ENCODE measurements around the gene STAB1. TPM values are rescaled to one million over a fixed set of nuclear protein-coding genes. Genes with fewer than 3 reads are reported as not detected.

The STAB1 gene
- total and polyA plus RNA-seq, 2 of the 13 experiments (the other 11 are each of a cell fraction or from before 2014, with no cell fraction given), result 0.09 to 0.34 TPM

DNA sequence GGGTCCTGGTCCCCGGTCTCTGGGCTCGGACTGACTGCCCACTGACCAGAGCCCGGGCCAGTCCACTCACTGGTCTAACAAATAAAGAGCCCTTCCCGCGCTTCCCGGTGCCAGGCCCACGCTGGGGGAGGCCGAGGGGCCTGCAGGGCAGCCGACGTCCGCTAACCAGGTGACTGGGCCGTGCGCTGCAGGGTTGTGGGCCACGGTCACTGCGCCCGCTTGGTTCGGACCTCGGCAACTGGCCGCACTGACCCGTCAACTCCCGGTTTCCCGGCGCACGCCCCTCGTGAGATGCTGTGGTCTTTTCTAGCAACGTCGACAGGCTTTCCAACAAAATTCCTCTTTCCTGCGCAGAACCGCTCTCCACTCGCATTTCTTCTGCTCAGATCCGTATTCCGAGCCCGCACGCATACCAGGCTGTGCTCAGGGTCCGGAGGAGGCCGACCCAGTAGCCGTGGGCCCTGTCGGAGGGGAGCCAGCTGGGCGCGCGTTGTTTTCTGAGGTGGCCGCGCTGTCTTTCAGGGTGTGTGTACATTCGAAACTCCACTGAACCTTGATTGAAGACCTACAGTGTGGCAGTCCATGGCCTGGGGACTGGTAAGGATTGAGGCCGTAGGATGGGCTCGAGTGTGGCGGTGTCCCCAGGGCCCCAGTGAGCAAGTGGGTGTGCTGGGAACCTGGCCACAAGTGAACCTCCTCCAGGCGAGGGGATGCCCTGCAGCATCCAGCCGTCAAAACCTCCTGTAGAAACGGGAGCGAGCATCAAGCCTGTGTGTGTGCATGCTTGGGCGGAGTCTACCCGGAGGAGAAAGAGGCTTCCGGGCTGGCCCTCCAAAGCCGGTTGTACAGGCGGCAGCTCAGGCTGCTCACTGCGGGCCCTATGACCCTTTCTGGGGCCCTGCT, 39.4 kb downstream of the STAB1 start (continued):
- TF ChIP-seq, protein P1, sequence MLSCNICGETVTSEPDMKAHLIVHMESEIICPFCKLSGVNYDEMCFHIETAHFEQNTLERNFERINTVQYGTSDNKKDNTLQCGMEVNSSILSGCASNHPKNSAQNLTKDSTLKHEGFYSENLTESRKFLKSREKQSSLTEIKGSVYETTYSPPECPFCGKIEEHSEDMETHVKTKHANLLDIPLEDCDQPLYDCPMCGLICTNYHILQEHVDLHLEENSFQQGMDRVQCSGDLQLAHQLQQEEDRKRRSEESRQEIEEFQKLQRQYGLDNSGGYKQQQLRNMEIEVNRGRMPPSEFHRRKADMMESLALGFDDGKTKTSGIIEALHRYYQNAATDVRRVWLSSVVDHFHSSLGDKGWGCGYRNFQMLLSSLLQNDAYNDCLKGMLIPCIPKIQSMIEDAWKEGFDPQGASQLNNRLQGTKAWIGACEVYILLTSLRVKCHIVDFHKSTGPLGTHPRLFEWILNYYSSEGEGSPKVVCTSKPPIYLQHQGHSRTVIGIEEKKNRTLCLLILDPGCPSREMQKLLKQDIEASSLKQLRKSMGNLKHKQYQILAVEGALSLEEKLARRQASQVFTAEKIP (CRISPR knock-in tag; IDR thresholded peaks at IDR 0.05; ENCODE audit: borderline replicate concordance), result no peak
- no peak for TF ChIP-seq ZNF557 (CRISPR knock-in tag; IDR thresholded peaks at IDR 0.05)
- TF ChIP-seq ZNF7 (CRISPR knock-in tag; IDR thresholded peaks at IDR 0.05), result no peak
- no peak for TF ChIP-seq ATAD3A (CRISPR knock-in tag; IDR thresholded peaks at IDR 0.05)
- TF ChIP-seq, protein P2, sequence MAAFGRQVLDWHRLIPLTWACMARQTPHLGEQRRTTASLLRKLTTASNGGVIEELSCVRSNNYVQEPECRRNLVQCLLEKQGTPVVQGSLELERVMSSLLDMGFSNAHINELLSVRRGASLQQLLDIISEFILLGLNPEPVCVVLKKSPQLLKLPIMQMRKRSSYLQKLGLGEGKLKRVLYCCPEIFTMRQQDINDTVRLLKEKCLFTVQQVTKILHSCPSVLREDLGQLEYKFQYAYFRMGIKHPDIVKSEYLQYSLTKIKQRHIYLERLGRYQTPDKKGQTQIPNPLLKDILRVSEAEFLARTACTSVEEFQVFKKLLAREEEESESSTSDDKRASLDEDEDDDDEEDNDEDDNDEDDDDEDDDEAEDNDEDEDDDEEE (CRISPR knock-in tag; IDR thresholded peaks at IDR 0.05), result peak; percentile 78
- TF ChIP-seq MXI1 (IDR thresholded peaks at IDR 0.05; ENCODE audit: borderline replicate concordance, low read depth, low read length), result no peak
- TF ChIP-seq RNF2 (conservative IDR thresholded peaks at IDR 0.05; ENCODE audit: low read depth), result no peak; the same call in 1 of the 2 replicates
- no peak for TF ChIP-seq SIX4 (CRISPR knock-in tag; IDR thresholded peaks at IDR 0.05)
- TF ChIP-seq, protein P3, sequence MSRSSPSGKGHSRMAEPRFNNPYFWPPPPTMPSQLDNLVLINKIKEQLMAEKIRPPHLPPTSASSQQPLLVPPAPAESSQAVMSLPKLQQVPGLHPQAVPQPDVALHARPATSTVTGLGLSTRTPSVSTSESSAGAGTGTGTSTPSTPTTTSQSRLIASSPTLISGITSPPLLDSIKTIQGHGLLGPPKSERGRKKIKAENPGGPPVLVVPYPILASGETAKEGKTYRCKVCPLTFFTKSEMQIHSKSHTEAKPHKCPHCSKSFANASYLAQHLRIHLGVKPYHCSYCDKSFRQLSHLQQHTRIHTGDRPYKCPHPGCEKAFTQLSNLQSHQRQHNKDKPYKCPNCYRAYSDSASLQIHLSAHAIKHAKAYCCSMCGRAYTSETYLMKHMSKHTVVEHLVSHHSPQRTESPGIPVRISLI (CRISPR knock-in tag; IDR thresholded peaks at IDR 0.05; ENCODE audit: borderline replicate concordance), result no peak
- no peak for TF ChIP-seq TCF12 (IDR thresholded peaks at IDR 0.05)
- no peak for TF ChIP-seq TCF12 (CRISPR knock-in tag; IDR thresholded peaks at IDR 0.05)
- TF ChIP-seq LCORL (IDR thresholded peaks at IDR 0.05), result no peak
- TF ChIP-seq LCORL (CRISPR knock-in tag; IDR thresholded peaks at IDR 0.05), result no peak; the same call in 1 of the 2 replicates
- no peak for TF ChIP-seq RFX1 (IDR thresholded peaks at IDR 0.05)
- no peak for TF ChIP-seq RFX5 (IDR thresholded peaks at IDR 0.05; ENCODE audit: low read depth, low read length)
- 0 out of 2 replicates have a peak, but pooled peaks have one; percentile 67 for TF ChIP-seq SNAPC2 (CRISPR knock-in tag; IDR thresholded peaks at IDR 0.05)
- TF ChIP-seq ZFYVE20 (CRISPR knock-in tag; IDR thresholded peaks at IDR 0.05; ENCODE audit: borderline replicate concordance, low read depth), result no peak
- no peak for TF ChIP-seq TOPORS (CRISPR knock-in tag; IDR thresholded peaks at IDR 0.05)
- no peak; the same call in 1 of the 2 replicates for TF ChIP-seq SPEN (CRISPR knock-in tag; IDR thresholded peaks at IDR 0.05; ENCODE audit: low read depth)
- TF ChIP-seq, protein P4, sequence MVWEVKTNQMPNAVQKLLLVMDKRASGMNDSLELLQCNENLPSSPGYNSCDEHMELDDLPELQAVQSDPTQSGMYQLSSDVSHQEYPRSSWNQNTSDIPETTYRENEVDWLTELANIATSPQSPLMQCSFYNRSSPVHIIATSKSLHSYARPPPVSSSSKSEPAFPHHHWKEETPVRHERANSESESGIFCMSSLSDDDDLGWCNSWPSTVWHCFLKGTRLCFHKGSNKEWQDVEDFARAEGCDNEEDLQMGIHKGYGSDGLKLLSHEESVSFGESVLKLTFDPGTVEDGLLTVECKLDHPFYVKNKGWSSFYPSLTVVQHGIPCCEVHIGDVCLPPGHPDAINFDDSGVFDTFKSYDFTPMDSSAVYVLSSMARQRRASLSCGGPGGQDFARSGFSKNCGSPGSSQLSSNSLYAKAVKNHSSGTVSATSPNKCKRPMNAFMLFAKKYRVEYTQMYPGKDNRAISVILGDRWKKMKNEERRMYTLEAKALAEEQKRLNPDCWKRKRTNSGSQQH (CRISPR knock-in tag; IDR thresholded peaks at IDR 0.05; ENCODE audit: low read depth), result no peak
- TF ChIP-seq YEATS2 (CRISPR knock-in tag; IDR thresholded peaks at IDR 0.05; ENCODE audit: borderline replicate concordance), result no peak
- TF ChIP-seq, protein P5, sequence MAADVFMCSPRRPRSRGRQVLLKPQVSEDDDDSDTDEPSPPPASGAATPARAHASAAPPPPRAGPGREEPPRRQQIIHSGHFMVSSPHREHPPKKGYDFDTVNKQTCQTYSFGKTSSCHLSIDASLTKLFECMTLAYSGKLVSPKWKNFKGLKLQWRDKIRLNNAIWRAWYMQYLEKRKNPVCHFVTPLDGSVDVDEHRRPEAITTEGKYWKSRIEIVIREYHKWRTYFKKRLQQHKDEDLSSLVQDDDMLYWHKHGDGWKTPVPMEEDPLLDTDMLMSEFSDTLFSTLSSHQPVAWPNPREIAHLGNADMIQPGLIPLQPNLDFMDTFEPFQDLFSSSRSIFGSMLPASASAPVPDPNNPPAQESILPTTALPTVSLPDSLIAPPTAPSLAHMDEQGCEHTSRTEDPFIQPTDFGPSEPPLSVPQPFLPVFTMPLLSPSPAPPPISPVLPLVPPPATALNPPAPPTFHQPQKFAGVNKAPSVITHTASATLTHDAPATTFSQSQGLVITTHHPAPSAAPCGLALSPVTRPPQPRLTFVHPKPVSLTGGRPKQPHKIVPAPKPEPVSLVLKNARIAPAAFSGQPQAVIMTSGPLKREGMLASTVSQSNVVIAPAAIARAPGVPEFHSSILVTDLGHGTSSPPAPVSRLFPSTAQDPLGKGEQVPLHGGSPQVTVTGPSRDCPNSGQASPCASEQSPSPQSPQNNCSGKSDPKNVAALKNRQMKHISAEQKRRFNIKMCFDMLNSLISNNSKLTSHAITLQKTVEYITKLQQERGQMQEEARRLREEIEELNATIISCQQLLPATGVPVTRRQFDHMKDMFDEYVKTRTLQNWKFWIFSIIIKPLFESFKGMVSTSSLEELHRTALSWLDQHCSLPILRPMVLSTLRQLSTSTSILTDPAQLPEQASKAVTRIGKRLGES (CRISPR knock-in tag; IDR thresholded peaks at IDR 0.05; ENCODE audit: borderline replicate concordance), result no peak
- TF ChIP-seq SUZ12 (IDR thresholded peaks at IDR 0.05; ENCODE audit: low read depth, low read length), result no peak

Measured in HepG2 (cell line).